CD14-positive monocyte (primary cell): ENCODE data around the gene DCPS. TPM values are rescaled to one million over a fixed set of nuclear protein-coding genes. Genes with fewer than 3 reads are reported as not detected.

Source experiments
- DNase-seq, 3 donors: peaks; one replicate each; pipeline ENCODE4 v3.0.0-alpha.2; 2011 to 2022
- H2AFZ ChIP-seq: 2 replicates; pipeline ENCODE4 v1.6.0; 2012; ENCODE audit warnings: mild to moderate bottlenecking, low read depth, low read length, inconsistent platforms; ENCODE audit not compliant: insufficient read depth, poor library complexity, severe bottlenecking
- H3K27ac ChIP-seq, 2 donors: 1 replicate in 1 of 2; 2 replicates in 1 of 2; pipeline ENCODE4 v1.5.1; 2012 to 2013; ENCODE audit warnings: low read length in 2 of 2, control low read depth in 1 of 2, inconsistent platforms in 1 of 2, low read depth in 1 of 2, mild to moderate bottlenecking in 1 of 2
- H3K27me3 ChIP-seq, 2 donors: one replicate each; pipeline versions ENCODE4 v1.6.0 to v1.6.1; 2011 to 2013; ENCODE audit warnings: low read length in 2 of 2; ENCODE audit not compliant: control insufficient read depth in 2 of 2, insufficient read depth in 2 of 2
- H3K36me3 ChIP-seq, 2 donors: replicated peaks in 1 of 2; 1 replicate in 1 of 2; 2 replicates in 1 of 2; pipeline versions ENCODE4 v1.5.1 to v1.6.1; 2012 to 2013; ENCODE audit warnings: low read length in 2 of 2, control low read depth in 1 of 2, inconsistent platforms in 1 of 2, mild to moderate bottlenecking in 1 of 2; ENCODE audit not compliant: insufficient read depth in 2 of 2, control insufficient read depth in 1 of 2
- H3K4me1 ChIP-seq, 2 donors: 1 replicate in 1 of 2; 2 replicates in 1 of 2; pipeline versions ENCODE4 v1.5.1 to v1.6.1; 2012 to 2013; ENCODE audit warnings: low read length in 2 of 2, control low read depth in 1 of 2, inconsistent platforms in 1 of 2, mild to moderate bottlenecking in 1 of 2, moderate library complexity in 1 of 2; ENCODE audit not compliant: insufficient read depth in 2 of 2, control insufficient read depth in 1 of 2
- H3K4me2 ChIP-seq: replicated peaks from 2 replicates; pipeline ENCODE3; 2012; ENCODE audit warnings: low read length, moderate library complexity, mild to moderate bottlenecking; ENCODE audit not compliant: poor library complexity, severe bottlenecking; ENCODE audit errors: extremely low read depth
- H3K4me3 ChIP-seq, 3 experiments: fragments of 200-600 bp in 1 of 3; sonication (generic) in 1 of 3; replicated peaks in 1 of 3; 1 replicate in 2 of 3; 2 replicates in 1 of 3; pipeline ENCODE4 v1.5.1; 2011 to 2013; ENCODE audit warnings: low read length in 3 of 3, mild to moderate bottlenecking in 3 of 3, control low read depth in 2 of 3, low read depth in 2 of 3, inconsistent platforms in 1 of 3, moderate library complexity in 1 of 3
- H3K79me2 ChIP-seq: 2 replicates; pipeline ENCODE4 v1.6.0; 2012; ENCODE audit warnings: mild to moderate bottlenecking, control low read depth, inconsistent platforms, low read length, moderate library complexity; ENCODE audit not compliant: insufficient read depth
- H3K9ac ChIP-seq: 2 replicates; pipeline ENCODE4 v1.6.0; 2017; ENCODE audit warnings: low read length, mild to moderate bottlenecking; ENCODE audit not compliant: insufficient read depth, poor library complexity, severe bottlenecking
- H3K9me3 ChIP-seq, 2 donors: replicated peaks in 1 of 2; 1 replicate in 1 of 2; 2 replicates in 1 of 2; pipeline versions ENCODE4 v1.5.1 to v1.6.1; 2012 to 2013; ENCODE audit warnings: low read length in 2 of 2, control low read depth in 1 of 2; ENCODE audit not compliant: control insufficient read depth in 1 of 2, insufficient read depth in 1 of 2
- H4K20me1 ChIP-seq: 2 replicates; pipeline ENCODE4 v1.6.0; 2012; ENCODE audit warnings: mild to moderate bottlenecking, low read length, control low read depth, moderate library complexity; ENCODE audit not compliant: insufficient read depth
- H3K27ac Mint-ChIP-seq, 7 donors: one replicate each; pipeline ENCODE4 v1.8.0; 2020; ENCODE audit warnings: mild to moderate bottlenecking in 7 of 7, mixed read lengths in 7 of 7, moderate library complexity in 6 of 7, inconsistent platforms in 2 of 7
- H3K27me3 Mint-ChIP-seq, 3 donors: one replicate each; pipeline ENCODE4 v1.8.0; 2021 to 2022; ENCODE audit warnings: low read depth in 3 of 3, mild to moderate bottlenecking in 3 of 3, mixed read lengths in 3 of 3, moderate library complexity in 3 of 3, inconsistent platforms in 1 of 3
- H3K36me3 Mint-ChIP-seq, 2 donors: one replicate each; pipeline ENCODE4 v1.8.0; 2020; ENCODE audit warnings: mixed read lengths in 2 of 2, inconsistent platforms in 1 of 2, mild to moderate bottlenecking in 1 of 2
- H3K4me1 Mint-ChIP-seq: one replicate; pipeline ENCODE4 v1.8.0; 2020; ENCODE audit warnings: mild to moderate bottlenecking, mixed read lengths
- H3K4me3 Mint-ChIP-seq, 2 donors: one replicate each; pipeline ENCODE4 v1.8.0; 2020; ENCODE audit warnings: mild to moderate bottlenecking in 2 of 2, mixed read lengths in 2 of 2, moderate library complexity in 1 of 2
- H3K9me3 Mint-ChIP-seq, 7 donors: one replicate each; pipeline ENCODE4 v1.8.0; 2020 to 2022; ENCODE audit warnings: mixed read lengths in 7 of 7, mild to moderate bottlenecking in 6 of 7, moderate library complexity in 6 of 7, inconsistent platforms in 2 of 7
- CTCF ChIP-seq: fragments of 200-600 bp; IDR thresholded peaks from one replicate; pipeline ENCODE4 v1.8.0; 2022; ENCODE audit warnings: antibody characterized with exemption, mild to moderate bottlenecking
- WGBS: methylation state at CpG from one replicate; pipeline ENCODE4 v1.1.5; 2013; ENCODE audit warnings: missing lambda C conversion rate; ENCODE audit not compliant: insufficient coverage; 5-methylcytosine and 5-hydroxymethylcytosine counted together
- intact Hi-C, 2 donors: fragments of 100-400 bp; cut with micrococcal nuclease; formaldehyde crosslinking; loops; one replicate each; pipeline versions ENCODE4 v1.15.0 to v1.15.1; 2023
- polyA plus RNA-seq, 3 donors: library from polyadenylated mRNA; depleted of rRNA in 1 of 3; unstranded in 2 of 3; stranded (reverse) in 1 of 3; fragments of 300-500 nt in 2 of 3; fragments of >200 nt in 1 of 3; fragmentation: Illumina TruSeq in 2 of 3; gene quantifications; 1 replicate in 2 of 3; 2 replicates in 1 of 3; pipeline ENCODE4 v1.2.3, GENCODE V29; 2012 to 2021

DCPS gene
- polyA plus RNA-seq, 3 donors = 26.3 to 30.7 (median 30.4) TPM

GRCh38 chr11:126304457-126305075 is 706 bp downstream of the DCPS start:
- peak overlapping the region; percentile 84 for H3K9ac ChIP-seq
- WGBS = 90% methylated on average over 4 of the region's 12 CpGs

GRCh38 chr11:126305699-126306098 is 1.8 kb downstream of the DCPS start:
- Histone ChIP-seq H3K27me3 (no peaks in the 10 kb centered on the region), H3K79me2 (peaks cover 31% of the 10 kb centered on the region), H3K4me1 (peaks cover 23 to 31% of the 10 kb centered on the region in 2 donors), H3K9me3 (no peaks in the 10 kb centered on the region), H3K27ac (no peak overlapping the region), H3K4me3 (no peak overlapping the region), H3K36me3 (peaks cover 4 to 32% of the 10 kb centered on the region in 2 donors), H2AFZ (no peak overlapping the region), H4K20me1 (no peaks in the 10 kb centered on the region), H3K9ac (no peak overlapping the region), H3K4me2 (no peak overlapping the region)
- TF ChIP-seq CTCF = no peak
- Mint-ChIP-seq H3K27me3 (peaks cover 0 to 2% (median 2%) of the 10 kb centered on the region in 3 donors), H3K27ac (peak overlapping the region in 4 of 7 donors; percentile 2 to 43 (median 36)), H3K9me3 (no peaks in the 10 kb centered on the region), H3K4me1 (peaks cover 32% of the 10 kb centered on the region), H3K4me3 (no peak overlapping the region), H3K36me3 (peaks cover 21 to 46% of the 10 kb centered on the region in 2 donors)
- no peak for DNase-seq
- WGBS = 67% methylated on average over 2 of the region's 4 CpGs
- intact Hi-C loops = no loop called here

More at GRCh38 chr11:126304457-126305075, 706 bp downstream of the DCPS start:
- H3K36me3 Mint-ChIP-seq = peaks cover 15 to 46% of the 10 kb centered on the region in 2 donors
- TF ChIP-seq CTCF = no peak
- DNase-seq = no peak
- H3K79me2 ChIP-seq = peaks cover 31% of the 10 kb centered on the region
- H4K20me1 ChIP-seq = no peaks in the 10 kb centered on the region
- intact Hi-C loops = no loop called here
- H2AFZ ChIP-seq = peak overlapping the region; percentile 97
- peak overlapping the region; percentile 89 to 96 (median 92) for H3K27ac Mint-ChIP-seq
- peaks cover 0 to 2% (median 2%) of the 10 kb centered on the region in 3 donors for H3K27me3 Mint-ChIP-seq
- H3K27ac ChIP-seq = peak overlapping the region; percentile 68 to 82
- H3K4me3 ChIP-seq = peak overlapping the region; percentile 70 to 94 (median 91)
- peaks cover 24% of the 10 kb centered on the region for H3K4me1 Mint-ChIP-seq
- no peaks in the 10 kb centered on the region for H3K9me3 Mint-ChIP-seq
- peak overlapping the region; percentile 86 for H3K4me2 ChIP-seq
- peak overlapping the region; percentile 94 to 99 for H3K4me3 Mint-ChIP-seq
- no peaks in the 10 kb centered on the region for H3K9me3 ChIP-seq
- H3K27me3 ChIP-seq = no peaks in the 10 kb centered on the region
- peaks cover 3 to 39% of the 10 kb centered on the region in 2 donors for H3K36me3 ChIP-seq
- peaks cover 17 to 20% of the 10 kb centered on the region in 2 donors for H3K4me1 ChIP-seq
